Loucy (cell line): ENCODE data around the gene NUDT2.
A peak's percentile ranks its signal among the peaks of the same experiment; 100 is the strongest.

Experiments used
- H2AFZ ChIP-seq: fragments of 200-600 bp; sonication (generic); 2 replicates; pipeline ENCODE4 v1.6.0; 2016; ENCODE audit warnings: antibody characterized with exemption, mild to moderate bottlenecking, low read length, moderate library complexity
- H3F3A ChIP-seq: fragments of 200-600 bp; 2 replicates; pipeline ENCODE4 v1.6.0; 2016; ENCODE audit warnings: antibody characterized with exemption, low read depth, mild to moderate bottlenecking
- H3K27me3 ChIP-seq: fragments of 200-600 bp; sonication (generic); 2 replicates; pipeline ENCODE4 v1.6.1; 2014; ENCODE audit warnings: low read length, mild to moderate bottlenecking; ENCODE audit not compliant: insufficient read depth, poor library complexity, severe bottlenecking
- H3K36me3 ChIP-seq: fragments of 200-600 bp; sonication (generic); 2 replicates; pipeline ENCODE4 v1.6.1; 2016; ENCODE audit warnings: low read length; ENCODE audit not compliant: insufficient read depth
- H3K4me1 ChIP-seq: fragments of 200-600 bp; sonication (generic); 2 replicates; pipeline ENCODE4 v1.5.1; 2014; ENCODE audit warnings: low read length, mild to moderate bottlenecking; ENCODE audit not compliant: insufficient read depth, poor library complexity, severe bottlenecking
- H3K4me2 ChIP-seq: fragments of 200-600 bp; sonication (generic); 2 replicates; pipeline ENCODE4 v1.6.0; 2014; ENCODE audit warnings: antibody characterized with exemption, low read length, low read depth, mild to moderate bottlenecking; ENCODE audit not compliant: poor library complexity, severe bottlenecking
- H3K4me3 ChIP-seq: fragments of 200-600 bp; sonication (generic); 2 replicates; pipeline ENCODE4 v1.5.1; 2014; ENCODE audit warnings: low read length, mild to moderate bottlenecking, mixed read lengths; ENCODE audit not compliant: poor library complexity, severe bottlenecking
- H3K79me2 ChIP-seq: fragments of 200-600 bp; sonication (generic); 2 replicates; pipeline ENCODE4 v1.6.1; 2014; ENCODE audit warnings: low read length; ENCODE audit not compliant: insufficient read depth
- H3K9ac ChIP-seq: fragments of 200-600 bp; sonication (generic); 2 replicates; pipeline ENCODE4 v1.6.0; 2014; ENCODE audit warnings: mild to moderate bottlenecking, low read depth, low read length, moderate library complexity; ENCODE audit not compliant: poor library complexity, severe bottlenecking
- H3K9me2 ChIP-seq: fragments of 200-600 bp; sonication (generic); replicated peaks from 2 replicates; pipeline ENCODE4 v1.6.1; 2016; ENCODE audit warnings: low read depth, low read length, mixed read lengths
- H3K9me3 ChIP-seq: fragments of 200-600 bp; sonication (generic); 2 replicates; pipeline ENCODE4 v1.6.1; 2014; ENCODE audit warnings: mild to moderate bottlenecking, antibody characterized with exemption, low read length, low read depth; ENCODE audit not compliant: insufficient read depth
- H4K20me1 ChIP-seq: fragments of 200-600 bp; sonication (generic); 2 replicates; pipeline ENCODE4 v1.6.0; 2014; ENCODE audit warnings: antibody characterized with exemption, low read length, mild to moderate bottlenecking; ENCODE audit not compliant: insufficient read depth, poor library complexity, severe bottlenecking
- CTCF ChIP-seq: fragments of 200-600 bp; sonication (generic); conservative IDR thresholded peaks from 2 replicates; pipeline ENCODE4 v1.5.1; 2014; ENCODE audit warnings: mild to moderate bottlenecking, antibody characterized with exemption, low read length
- EZH2phosphoT487 ChIP-seq: fragments of 200-600 bp; IDR thresholded peaks from 2 replicates; pipeline ENCODE4 v1.6.1; 2018; ENCODE audit warnings: antibody characterized with exemption, mild to moderate bottlenecking, moderate library complexity, borderline replicate concordance

Gene NUDT2

GRCh38 chr9:34376596-34377403 is 47.4 kb downstream of the NUDT2 start, which contains the start of gene MYORG:
Gene MYORG (minus strand): TSS chr9:34376898. CDS start chr9:34372943, 3,955 bp downstream.
- H3K4me1 ChIP-seq, result peaks cover 25% of the 10 kb centered on the region
- peak within 1 kb of the TSS; percentile 86 for H3K4me3 ChIP-seq
- H3K79me2 ChIP-seq, result no peaks in the 10 kb centered on the region
- peak within 1 kb of the TSS; percentile 93 for H2AFZ ChIP-seq
- no peaks in the 10 kb centered on the region for H3K9me2 ChIP-seq
- peak within 1 kb of the TSS; percentile 81 for H3K4me2 ChIP-seq
- H3K36me3 ChIP-seq, result no peaks in the 10 kb centered on the region
- peak within 1 kb of the TSS; percentile 85 for H3K9ac ChIP-seq
- H3K27me3 ChIP-seq, result no peaks in the 10 kb centered on the region
- TF ChIP-seq EZH2phosphoT487 (no peak), CTCF (no peak)
- H3F3A ChIP-seq, result no peaks in the 10 kb centered on the region
- H4K20me1 ChIP-seq, result no peaks in the 10 kb centered on the region
- no peaks in the 10 kb centered on the region for H3K9me3 ChIP-seq

GRCh38 chr9:34377404-34377746 is 48.0 kb downstream of the NUDT2 start:
- peak overlapping the region; percentile 45 for H3K9ac ChIP-seq
- H3K27me3 ChIP-seq, result no peaks in the 10 kb centered on the region
- H3K9me3 ChIP-seq, result no peaks in the 10 kb centered on the region
- no peaks in the 10 kb centered on the region for H3K79me2 ChIP-seq
- peak overlapping the region; percentile 71 for H2AFZ ChIP-seq
- TF ChIP-seq CTCF (no peak), EZH2phosphoT487 (no peak)
- H3F3A ChIP-seq, result no peaks in the 10 kb centered on the region
- H4K20me1 ChIP-seq, result no peaks in the 10 kb centered on the region
- peak overlapping the region; percentile 86 for H3K4me3 ChIP-seq
- H3K36me3 ChIP-seq, result no peaks in the 10 kb centered on the region
- no peaks in the 10 kb centered on the region for H3K9me2 ChIP-seq
- H3K4me2 ChIP-seq, result peak overlapping the region; percentile 77
- peaks cover 25% of the 10 kb centered on the region for H3K4me1 ChIP-seq

- H3K4me1 ChIP-seq, result peaks cover 25% of the 10 kb centered on the region
Observed at GRCh38 chr9:34378376-34379060, 49.1 kb downstream of the NUDT2 start.

More at GRCh38 chr9:34378376-34379060, 49.1 kb downstream of the NUDT2 start:
- Histone ChIP-seq H3K4me3 (no peak overlapping the region), H3F3A (no peaks in the 10 kb centered on the region), H3K9me3 (no peaks in the 10 kb centered on the region), H3K79me2 (no peaks in the 10 kb centered on the region), H2AFZ (no peak overlapping the region), H3K9me2 (no peaks in the 10 kb centered on the region), H3K27me3 (no peaks in the 10 kb centered on the region), H3K4me2 (peak overlapping the region; percentile 71), H3K36me3 (no peaks in the 10 kb centered on the region), H3K9ac (no peak overlapping the region), H4K20me1 (no peaks in the 10 kb centered on the region)
- TF ChIP-seq CTCF (no peak), EZH2phosphoT487 (no peak)
